WI38 (cell line): ENCODE measurements around the gene OR5H2.
"Not testable (repeated sequence)": the region's sequence is repeated elsewhere in the genome, so short reads cannot be mapped to it uniquely, and the experiment has no call there.

Experiments used
- H3K4me3 ChIP-seq: 2 replicates; pipeline ENCODE4 v1.5.1; 2011; ENCODE audit warnings: low read depth, mild to moderate bottlenecking, control low read depth, low read length
- CTCF ChIP-seq: IDR thresholded peaks from 2 replicates; pipeline ENCODE4 v1.5.1; 2012; ENCODE audit warnings: low read depth, mild to moderate bottlenecking, control low read depth, low read length

Gene OR5H2

GRCh38 chr3:98282205-98282604, at the start of gene OR5H2:
TSS of gene OR5H2 (plus strand) at chr3:98282505. CDS start at chr3:98282903, 398 bp downstream.
- no peak within 1 kb of the TSS for H3K4me3 ChIP-seq
- TF ChIP-seq CTCF = no peak

GRCh38 chr3:98233468-98233867, 48.8 kb upstream of the OR5H2 start:
- no peak for TF ChIP-seq CTCF
- no peak overlapping the region for H3K4me3 ChIP-seq

- no peak overlapping the region for H3K4me3 ChIP-seq
- no peak for TF ChIP-seq CTCF
Measured at GRCh38 chr3:98240131-98240530, 42.2 kb upstream of the OR5H2 start.

GRCh38 chr3:98242155-98242554, 40.1 kb upstream of the OR5H2 start:
- TF ChIP-seq CTCF = no peak

GRCh38 chr3:98243843-98244242, 38.5 kb upstream of the OR5H2 start:
- TF ChIP-seq CTCF = no peak
- H3K4me3 ChIP-seq = no peak overlapping the region

More at GRCh38 chr3:98242155-98242554, 40.1 kb upstream of the OR5H2 start:
- H3K4me3 ChIP-seq = no peak overlapping the region

- no peak for TF ChIP-seq CTCF
- no peak overlapping the region for H3K4me3 ChIP-seq
Measured at GRCh38 chr3:98246142-98246541, 36.2 kb upstream of the OR5H2 start.

- H3K4me3 ChIP-seq = not testable (repeated sequence)
Measured at GRCh38 chr3:98256026-98256425, 26.3 kb upstream of the OR5H2 start.

GRCh38 chr3:98259707-98260106, 22.6 kb upstream of the OR5H2 start:
- no peak for TF ChIP-seq CTCF
- no peak overlapping the region for H3K4me3 ChIP-seq
